Measurements from ENCODE around the gene EQTN.

Gene EQTN

DNA sequence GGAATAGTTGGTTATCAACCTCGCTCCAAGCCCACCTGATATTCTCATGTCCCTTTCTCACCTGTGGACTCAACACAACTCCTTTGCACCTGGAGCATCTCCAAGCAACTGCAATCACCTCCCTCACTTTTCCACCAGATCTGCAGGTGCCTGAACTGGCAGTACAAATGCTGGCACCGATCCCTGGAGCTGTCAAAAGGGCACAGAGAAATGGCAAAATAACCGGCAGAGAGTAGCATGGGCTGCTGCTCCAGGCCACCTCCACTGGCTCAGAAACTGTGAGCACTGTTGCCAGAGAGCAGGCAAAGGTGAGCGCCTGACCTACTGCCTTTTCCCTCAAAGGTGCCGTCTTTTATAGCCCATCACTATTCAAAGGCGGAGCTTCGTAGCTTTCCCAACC, 14.7 kb downstream of the EQTN start:
- no peak for DNase-seq (ENCODE audit: low read depth)
- H3K4me3 ChIP-seq (ENCODE audit: control insufficient read depth, low read depth, low read length): no peak overlapping the region
- TF ChIP-seq, protein P1, sequence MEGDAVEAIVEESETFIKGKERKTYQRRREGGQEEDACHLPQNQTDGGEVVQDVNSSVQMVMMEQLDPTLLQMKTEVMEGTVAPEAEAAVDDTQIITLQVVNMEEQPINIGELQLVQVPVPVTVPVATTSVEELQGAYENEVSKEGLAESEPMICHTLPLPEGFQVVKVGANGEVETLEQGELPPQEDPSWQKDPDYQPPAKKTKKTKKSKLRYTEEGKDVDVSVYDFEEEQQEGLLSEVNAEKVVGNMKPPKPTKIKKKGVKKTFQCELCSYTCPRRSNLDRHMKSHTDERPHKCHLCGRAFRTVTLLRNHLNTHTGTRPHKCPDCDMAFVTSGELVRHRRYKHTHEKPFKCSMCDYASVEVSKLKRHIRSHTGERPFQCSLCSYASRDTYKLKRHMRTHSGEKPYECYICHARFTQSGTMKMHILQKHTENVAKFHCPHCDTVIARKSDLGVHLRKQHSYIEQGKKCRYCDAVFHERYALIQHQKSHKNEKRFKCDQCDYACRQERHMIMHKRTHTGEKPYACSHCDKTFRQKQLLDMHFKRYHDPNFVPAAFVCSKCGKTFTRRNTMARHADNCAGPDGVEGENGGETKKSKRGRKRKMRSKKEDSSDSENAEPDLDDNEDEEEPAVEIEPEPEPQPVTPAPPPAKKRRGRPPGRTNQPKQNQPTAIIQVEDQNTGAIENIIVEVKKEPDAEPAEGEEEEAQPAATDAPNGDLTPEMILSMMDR (IDR thresholded peaks at IDR 0.05; ENCODE audit: control insufficient read depth, insufficient read depth, low read depth, low read length, missing control alignments): no peak

DNA sequence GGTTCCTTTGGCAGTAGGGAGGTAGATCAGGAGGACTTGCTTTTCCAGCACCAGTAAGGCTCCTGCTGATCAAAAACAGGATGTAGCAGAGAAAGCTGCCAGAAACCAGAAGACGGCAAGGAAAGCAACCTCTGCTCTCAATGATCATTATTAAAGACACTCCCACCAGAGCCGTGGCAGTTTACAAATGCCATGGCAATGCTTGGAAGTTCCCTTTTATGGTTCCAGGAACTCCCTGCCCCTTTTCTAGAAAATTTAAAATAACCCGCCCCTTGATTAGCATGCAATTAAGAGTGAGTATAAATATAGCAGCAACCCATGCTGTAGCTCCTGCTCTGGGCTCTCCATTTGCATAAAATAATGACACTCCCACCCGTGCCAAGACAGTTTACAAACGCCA, 16.1 kb downstream of the EQTN start:
- DNase-seq (ENCODE audit: low read depth): no peak
- TF ChIP-seq, protein P1 (IDR thresholded peaks at IDR 0.05; ENCODE audit: control insufficient read depth, insufficient read depth, low read depth, low read length, missing control alignments): no peak
- H3K4me3 ChIP-seq (ENCODE audit: control insufficient read depth, low read depth, low read length): no peak overlapping the region

DNA sequence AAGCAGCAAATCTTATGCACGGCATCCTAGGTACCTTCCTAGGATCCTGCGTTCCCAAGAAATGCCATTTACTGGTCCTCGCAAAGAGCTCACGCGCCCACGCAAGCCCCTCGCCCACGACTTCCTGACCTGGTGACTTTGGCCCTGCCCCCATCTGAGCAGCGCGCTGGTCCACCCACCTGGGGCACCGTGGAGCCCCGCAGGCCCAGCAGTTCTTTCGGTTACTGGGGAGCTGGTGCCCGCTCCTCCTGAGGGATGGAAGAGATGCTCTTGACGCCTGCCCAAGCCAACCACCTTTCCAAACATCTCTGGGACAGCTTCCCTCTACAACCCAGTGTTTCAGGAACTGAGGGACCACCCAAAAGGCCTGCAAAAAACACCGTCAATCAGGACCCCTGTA, 16.7 kb downstream of the EQTN start:
- no peak for DNase-seq (ENCODE audit: low read depth)
- TF ChIP-seq, protein P1 (IDR thresholded peaks at IDR 0.05; ENCODE audit: control insufficient read depth, insufficient read depth, low read depth, low read length, missing control alignments): no peak
- H3K4me3 ChIP-seq (ENCODE audit: control insufficient read depth, low read depth, low read length): no peak overlapping the region

DNA sequence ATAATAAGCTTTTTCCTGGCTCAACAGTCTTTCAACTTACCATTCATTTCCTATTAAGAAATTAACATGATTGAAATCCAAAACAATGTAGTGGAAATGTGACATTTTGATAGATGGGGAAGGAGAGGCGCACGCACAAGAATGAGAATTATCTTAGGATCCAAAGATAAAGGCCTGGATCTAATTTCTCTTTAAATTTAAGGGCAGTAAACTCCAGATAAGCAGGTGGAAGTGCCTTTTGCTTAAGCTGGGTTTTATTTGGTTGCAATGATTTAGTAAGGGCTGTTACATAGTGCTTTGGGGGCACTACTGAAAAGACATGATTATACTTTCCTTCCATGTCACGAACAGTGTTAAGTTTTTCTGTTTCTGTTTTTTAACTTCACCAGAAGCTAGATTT, 17.3 kb downstream of the EQTN start:
- TF ChIP-seq, protein P1 (IDR thresholded peaks at IDR 0.05; ENCODE audit: control insufficient read depth, insufficient read depth, low read depth, low read length, missing control alignments): no peak
- no peak for DNase-seq (ENCODE audit: low read depth)
- no peak overlapping the region for H3K4me3 ChIP-seq (ENCODE audit: control insufficient read depth, low read depth, low read length)

DNA sequence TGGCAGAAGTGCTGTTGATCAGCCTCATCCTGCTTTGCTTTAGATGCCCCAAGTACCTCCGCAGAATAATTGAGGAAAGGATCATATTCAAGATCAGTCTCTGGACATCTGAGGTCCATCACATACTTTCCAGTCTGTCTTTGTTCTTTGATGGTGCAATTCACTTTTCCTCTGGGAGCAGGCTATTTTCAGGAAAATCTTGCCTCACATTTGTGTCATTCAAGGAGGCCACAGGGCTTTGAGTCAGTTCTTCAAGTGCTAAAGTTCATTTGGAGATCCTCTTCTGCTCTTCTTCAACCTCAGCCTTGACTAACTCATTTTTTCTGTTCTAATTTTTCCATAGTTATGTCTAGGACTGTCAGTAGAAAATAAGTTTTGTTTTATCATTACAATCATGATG, 18.6 kb downstream of the EQTN start:
- H3K4me3 ChIP-seq (ENCODE audit: control insufficient read depth, low read depth, low read length): no peak overlapping the region
- no peak for DNase-seq (ENCODE audit: low read depth)
- TF ChIP-seq, protein P1 (IDR thresholded peaks at IDR 0.05; ENCODE audit: control insufficient read depth, insufficient read depth, low read depth, low read length, missing control alignments): no peak

DNA sequence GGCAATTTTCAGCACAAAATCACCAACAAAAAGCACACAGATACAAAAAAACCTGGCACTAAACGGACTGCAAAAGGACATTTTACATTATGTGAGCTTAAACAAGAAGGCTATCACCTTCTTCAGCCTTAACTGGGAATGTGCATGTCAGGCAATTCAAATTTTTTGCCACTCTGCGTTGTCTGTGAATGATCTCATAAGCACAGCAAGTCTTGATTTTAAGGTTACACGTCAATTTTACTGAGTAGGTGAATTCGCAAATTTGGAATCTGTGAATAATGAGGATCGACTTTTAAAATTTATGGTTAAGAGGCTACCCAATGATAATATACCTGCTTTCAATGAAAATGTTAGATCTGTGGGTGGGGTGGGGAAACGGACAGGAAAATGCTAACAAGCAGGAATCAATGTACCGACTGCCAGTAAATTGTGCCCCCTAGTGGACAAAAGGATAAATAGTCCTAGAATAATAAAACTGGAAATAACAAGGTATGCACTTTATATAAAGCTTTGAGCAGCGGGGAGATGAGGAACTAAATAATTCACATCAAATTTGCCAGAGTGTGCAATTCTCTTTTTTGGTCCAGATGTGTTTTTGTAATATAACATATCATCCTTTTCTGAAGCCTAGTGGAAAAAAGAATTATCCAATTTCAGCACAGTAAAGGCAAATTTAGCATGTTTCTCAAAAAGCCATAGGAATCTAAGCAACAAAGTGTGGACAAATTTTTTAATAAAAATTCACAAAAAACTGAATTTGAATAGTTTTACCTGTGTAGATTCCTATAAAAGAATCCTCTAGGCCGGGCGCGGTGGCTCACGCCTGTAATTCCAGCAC, 20.5 kb downstream of the EQTN start:
- DNase-seq (ENCODE audit: low read depth): peak; percentile 11
- no peak overlapping the region for H3K4me3 ChIP-seq (ENCODE audit: control insufficient read depth, low read depth, low read length)
- TF ChIP-seq, protein P1 (IDR thresholded peaks at IDR 0.05; ENCODE audit: control insufficient read depth, insufficient read depth, low read depth, low read length, missing control alignments): peak; percentile 63
